ENCODE measurements around the gene SORCS2.
"Not testable (repeated sequence)": the region's sequence is repeated elsewhere in the genome, so short reads cannot be mapped to it uniquely, and the experiment has no call there.

The SORCS2 gene

DNA sequence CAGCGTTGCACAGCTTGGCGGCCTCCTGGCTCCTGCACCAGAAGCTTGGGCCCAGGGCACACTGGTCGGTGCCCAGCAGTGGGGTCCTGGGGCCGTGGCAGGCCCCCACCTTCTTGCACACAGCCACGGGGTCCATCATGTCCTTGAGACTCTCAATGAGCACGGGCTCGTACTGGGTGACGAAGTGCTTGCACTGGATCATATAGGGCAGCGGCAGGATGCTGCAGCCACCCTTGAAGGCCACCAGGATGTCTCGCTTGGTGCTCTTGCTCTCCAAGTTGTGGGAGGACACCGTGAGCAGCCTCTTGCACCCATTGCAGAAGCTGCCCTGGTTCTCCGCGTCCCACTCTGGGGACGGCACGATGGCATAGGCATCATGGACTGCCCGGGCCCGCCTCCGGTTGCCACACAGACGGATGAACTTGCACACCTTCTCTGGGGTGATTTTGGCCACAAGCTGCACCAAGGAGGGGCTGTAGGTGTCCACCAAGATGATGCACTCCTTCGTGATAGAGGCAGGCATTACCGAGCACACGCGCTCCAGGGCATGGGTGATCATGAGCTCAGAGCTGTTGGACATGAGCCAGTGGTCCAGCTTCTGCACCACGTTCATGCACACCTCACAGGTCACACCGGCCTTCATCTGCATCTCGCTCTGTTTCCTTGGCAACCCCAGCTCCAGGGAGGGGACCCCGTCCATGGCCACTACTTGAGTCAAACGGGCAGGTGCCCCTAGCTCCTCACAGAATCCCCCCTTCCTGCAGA is 241.2 kb downstream of the SORCS2 start:
- no peak for DNase-seq

- no peak for DNase-seq
These were observed 241.9 kb downstream of the SORCS2 start for GRCh38 chr4:7434141-7434765.

DNA sequence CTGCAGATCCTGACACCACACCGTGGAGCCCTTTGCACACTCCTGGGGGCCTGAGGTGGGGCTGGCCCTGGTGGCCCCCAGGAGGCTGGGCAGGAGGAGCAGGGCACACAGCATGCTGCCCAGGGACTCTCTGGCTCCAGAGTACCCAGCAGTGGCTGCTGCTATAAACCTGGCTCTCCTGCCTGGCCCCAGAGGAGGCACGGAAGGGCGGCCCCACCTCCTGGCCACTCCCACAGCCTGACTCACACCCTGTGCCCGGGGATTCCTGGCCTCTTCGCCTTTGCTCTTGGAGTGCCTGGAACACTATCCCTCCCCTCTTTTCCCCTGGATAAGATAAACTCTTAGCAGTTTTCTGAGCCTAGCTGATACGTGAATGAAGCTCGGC is 242.4 kb downstream of the SORCS2 start, which contains the start of gene PSAPL1:
Gene PSAPL1 (minus strand): TSS at position 165 of the 385 bp plus-strand sequence. CDS start 51 bp downstream, at position 114.
- no peak for DNase-seq

DNA sequence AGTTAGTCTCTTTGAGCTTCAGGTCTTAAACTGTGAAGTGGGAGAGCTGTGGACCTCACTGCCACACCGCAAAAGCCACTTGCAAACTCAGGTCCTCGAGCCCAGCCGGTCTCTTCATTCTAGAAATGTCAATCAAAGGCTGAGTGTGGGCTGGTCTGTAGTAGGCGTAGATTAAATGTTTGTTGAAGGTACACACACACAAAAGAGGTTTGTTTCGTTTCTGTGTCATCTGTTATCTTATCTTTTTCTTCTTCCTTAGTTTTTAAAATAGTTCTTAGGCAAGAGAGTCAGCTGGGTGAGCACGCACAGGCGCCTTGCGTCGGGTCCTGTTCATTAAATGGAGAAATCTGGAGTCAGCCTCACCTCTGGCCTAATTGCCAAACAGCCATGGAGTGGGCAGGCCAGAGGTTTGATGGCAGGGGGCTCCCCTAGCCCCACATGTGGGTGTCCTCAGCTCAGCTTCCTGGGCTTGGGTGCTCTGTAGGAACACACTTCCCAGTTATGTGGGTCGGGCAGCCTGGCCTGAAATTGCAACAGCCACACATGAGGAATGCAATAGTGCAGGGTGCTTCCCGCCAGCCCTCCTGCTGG is 243.2 kb downstream of the SORCS2 start:
- no peak for DNase-seq

GRCh38 chr4:7436256-7436655 is 243.9 kb downstream of the SORCS2 start:
- DNase-seq, result no peak

- DNase-seq, result no peak
These were observed 247.4 kb downstream of the SORCS2 start for GRCh38 chr4:7439699-7440098.

DNA sequence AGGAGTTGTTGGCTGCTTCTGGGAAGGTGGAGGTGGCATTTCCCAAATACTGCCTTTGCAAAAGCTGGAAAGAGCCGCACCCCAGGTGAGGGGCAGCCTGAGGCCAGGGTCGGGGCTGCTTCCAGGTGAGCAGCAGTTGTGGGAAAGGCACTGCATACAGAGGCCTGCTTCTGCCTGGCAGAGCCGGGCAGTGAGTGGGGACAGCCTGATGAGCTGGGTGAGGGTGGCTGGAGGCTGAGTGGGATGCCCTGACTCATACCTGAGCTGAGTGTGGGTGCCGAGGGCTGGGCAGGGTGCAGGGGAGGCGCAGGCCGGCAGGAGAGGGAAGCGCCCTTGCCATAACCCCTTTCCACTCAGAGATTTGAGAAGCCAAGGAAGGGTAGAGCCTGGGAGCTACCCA is 248.9 kb downstream of the SORCS2 start:
- DNase-seq, result no peak

DNA sequence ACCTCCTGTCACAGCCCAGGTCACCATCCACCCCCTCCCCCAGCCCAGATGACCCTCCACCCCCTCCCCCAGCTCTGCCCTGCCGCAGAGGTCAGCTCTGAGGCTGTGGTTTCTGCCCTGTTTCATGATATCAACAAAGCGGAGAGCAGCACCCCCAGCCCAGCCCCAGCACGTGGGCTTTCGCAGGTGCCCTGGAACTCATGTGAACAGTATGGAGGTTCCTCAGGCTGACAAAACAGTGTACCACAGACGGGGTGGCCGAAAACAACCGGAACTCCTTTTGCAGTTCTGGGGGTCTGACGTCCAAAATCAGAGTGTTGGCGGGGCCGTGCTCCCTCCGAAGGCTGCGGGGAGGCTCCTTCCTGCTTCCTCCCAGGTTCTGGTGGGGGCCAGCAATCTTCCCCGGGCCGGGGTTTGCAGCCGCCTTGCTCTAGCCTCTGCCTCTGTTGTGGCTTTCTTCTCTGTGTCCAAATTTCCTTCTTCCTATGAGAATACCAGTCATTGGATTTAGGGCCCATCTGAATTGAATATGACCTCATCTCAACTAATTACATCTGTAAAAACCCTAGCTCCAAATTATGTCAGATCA is 250.3 kb downstream of the SORCS2 start:
- no peak for DNase-seq

DNA sequence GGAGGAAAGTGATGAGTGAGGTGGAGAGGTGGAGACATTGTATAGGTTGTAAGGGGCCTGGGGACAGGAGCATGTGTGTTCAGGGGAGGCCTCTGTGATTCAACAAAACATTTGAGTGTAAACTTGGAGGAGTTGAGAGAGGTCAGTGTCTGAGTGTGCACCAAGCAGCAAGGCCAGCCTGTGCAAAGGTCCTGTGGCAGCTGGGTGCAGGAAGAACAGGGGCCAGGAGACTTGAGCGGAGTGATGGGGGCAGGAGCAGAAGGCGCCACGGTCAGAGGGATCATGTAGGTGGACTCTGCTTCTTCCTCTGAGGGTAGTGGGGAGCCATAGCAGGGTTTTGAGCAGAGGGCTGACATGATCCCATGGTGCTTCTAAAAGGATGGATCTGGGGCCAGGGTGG is 252.0 kb downstream of the SORCS2 start:
- no peak for DNase-seq

DNA sequence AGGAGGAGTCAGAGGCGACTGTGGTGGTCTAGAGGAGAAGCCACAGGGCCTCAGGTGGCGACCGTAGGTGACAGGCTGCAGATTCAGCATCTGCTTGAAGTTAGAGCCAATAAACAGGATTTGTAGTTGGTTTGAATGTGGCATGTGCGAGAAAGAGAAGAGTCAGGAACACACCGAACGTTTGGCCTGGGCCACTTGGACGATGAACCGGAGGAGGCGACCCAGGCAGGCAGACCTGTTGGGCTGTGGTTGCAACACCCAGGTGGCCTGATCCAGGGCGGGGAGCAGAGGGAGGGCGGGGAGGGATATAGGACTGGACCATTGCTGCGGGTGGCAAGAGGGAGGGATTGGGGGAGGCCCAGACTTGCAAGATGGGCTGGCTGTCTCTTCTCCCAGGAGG is 252.4 kb downstream of the SORCS2 start:
- DNase-seq, result no peak

- no peak for DNase-seq
These were observed 254.9 kb downstream of the SORCS2 start for GRCh38 chr4:7447236-7447635.

GRCh38 chr4:7448036-7448435 is 255.7 kb downstream of the SORCS2 start:
- no peak for DNase-seq

DNA sequence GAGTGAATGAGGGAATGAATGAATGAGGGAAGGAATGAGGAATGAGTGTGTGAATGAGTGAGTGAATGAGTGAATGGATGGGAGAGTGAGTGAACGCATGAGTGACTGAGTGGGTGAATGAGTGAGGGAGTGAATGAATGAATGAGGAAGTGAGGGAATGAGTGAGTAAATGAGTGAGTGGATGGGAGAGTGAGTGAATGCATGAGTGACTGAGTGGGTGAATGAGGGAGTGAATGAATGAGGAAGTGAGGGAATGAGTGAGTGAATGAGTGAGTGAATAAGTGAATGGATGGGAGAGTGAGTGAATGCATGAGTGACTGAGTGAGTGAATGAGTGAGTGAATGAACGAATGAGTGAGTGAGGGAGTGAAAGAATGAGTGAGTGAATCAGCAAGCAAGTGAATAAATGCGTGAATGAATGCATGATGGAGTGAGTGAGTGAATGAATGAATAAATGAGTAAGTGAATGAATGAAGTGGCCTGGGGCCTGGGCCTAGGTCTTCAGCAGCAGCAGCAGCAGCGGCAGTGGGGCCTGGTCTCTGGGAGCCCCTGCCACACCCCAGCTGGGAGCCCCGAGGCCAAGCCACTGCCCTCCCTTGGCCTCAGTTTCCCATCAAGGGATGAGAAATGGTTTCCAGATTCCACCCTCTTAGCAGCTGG is 258.6 kb downstream of the SORCS2 start:
- no peak for DNase-seq

DNA sequence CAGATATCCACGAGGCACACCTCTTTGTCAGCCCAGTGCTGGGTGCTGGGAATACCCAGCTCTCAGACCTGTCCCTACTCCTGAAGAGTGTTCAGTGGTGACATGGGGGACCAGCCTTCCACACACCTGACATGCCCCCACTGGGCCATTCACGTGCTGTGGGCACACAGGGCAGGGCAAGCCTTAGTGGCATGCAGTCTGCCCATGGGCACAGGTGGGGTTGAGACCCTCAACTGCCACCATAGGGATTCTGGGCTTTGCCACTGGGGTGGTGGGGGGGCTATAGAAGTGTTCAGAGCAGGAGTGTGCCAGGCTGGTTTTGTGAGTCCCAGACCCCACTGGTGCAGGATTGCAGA is 259.1 kb downstream of the SORCS2 start:
- DNase-seq, result no peak

DNA sequence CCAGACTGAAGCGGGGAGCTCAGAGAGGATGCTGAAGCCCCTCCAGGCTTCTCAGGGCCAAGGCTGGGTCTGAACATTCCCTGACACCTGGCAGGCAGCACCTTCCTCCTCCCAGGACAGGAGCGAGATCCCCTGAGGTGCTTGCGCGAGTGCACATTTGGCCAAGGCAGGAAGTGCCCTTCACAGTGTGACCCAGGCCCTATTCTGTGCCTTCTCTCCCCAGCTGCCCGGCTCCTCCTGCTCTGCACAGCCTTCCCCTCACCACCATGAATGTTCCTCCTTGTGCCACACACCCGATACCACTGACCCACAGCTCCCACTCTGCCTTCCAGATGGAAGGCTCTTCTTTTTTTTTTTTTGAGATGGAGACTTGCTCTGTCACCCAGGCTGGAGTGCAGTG is 259.5 kb downstream of the SORCS2 start:
- no peak for DNase-seq

GRCh38 chr4:7452802-7453201 is 260.5 kb downstream of the SORCS2 start:
- DNase-seq, result not testable (repeated sequence)

GRCh38 chr4:7457201-7458065 is 265.1 kb downstream of the SORCS2 start:
- no peak for DNase-seq

- no peak for DNase-seq
These were observed 265.7 kb downstream of the SORCS2 start for GRCh38 chr4:7458066-7458425.

- DNase-seq, result no peak
These were observed 266.1 kb downstream of the SORCS2 start for GRCh38 chr4:7458477-7458876.

- no peak for DNase-seq
These were observed 267.1 kb downstream of the SORCS2 start for GRCh38 chr4:7459471-7459870.

DNA sequence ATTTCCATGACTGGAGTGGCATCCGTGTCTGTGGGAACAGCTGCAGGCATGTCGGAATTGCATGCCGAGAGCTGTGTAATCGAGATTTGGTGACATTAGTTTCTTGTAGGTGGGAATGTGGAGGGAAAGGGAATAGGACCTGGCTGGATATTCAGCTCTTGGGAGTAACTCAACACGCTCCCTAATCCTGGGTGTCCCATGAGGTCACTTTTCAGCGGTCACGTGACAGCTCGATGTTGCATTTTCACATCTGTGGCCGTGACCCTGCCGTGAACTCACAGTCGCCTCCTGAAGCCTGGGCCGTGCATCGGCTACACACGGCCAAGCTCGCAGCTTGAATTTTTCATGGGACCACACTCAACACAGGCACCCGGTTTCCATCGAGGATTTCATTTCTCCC is 268.2 kb downstream of the SORCS2 start:
- DNase-seq, result peak in 5 of 58 donors; percentile 11 to 61 (median 15)
